ENCODE data around the gene SCML2.
"Not testable (repeated sequence)": the region's sequence is repeated elsewhere in the genome, so short reads cannot be mapped to it uniquely, and the experiment has no call there.

The SCML2 gene

DNA sequence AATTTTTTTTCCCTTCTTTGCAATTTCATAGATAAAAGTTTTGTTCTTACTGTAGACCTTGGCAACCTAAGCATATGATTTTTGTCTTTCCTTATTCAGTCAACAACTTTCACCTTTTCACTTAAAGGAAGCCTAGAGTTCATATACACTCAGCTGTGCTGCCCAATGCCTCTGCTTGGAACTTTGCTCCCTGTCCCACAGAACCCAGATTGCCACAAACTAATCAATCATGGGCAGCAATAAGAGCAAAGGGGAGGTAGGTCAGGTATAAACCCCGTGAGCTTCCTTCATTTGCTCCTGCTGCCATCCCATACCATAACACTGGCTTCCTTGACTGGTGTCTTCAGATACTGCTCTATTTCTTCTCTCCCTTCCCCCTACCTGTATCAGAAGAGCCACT lies 82.8 kb downstream of the SCML2 start:
- DNase-seq (ENCODE audit: low read depth): no peak

DNA sequence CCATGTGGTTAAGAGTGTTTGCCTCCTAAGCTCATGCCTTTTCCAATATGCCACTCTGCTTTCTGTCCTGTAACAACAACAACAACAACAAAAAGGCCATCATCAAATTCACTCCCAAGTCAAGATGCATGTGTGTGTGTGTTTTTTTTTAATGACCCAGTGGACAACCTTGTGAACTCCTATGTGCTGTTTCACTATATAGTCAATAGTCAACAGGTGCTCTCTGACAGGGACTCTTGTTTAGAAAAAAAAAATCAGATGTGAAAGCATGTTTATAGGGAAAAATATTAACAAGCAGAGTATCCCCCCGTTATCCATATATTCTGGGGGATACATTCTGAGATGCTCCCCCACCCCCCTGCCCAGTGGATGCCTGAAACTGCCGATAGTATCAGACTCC lies 83.2 kb downstream of the SCML2 start:
- no peak for DNase-seq (ENCODE audit: low read depth)

- no peak for DNase-seq (ENCODE audit: low read depth)
Measured at GRCh38 chrX:18255059-18255458, 99.4 kb downstream of the SCML2 start.

GRCh38 chrX:18252644-18253359 lies 101.7 kb downstream of the SCML2 start:
- no peak for DNase-seq (ENCODE audit: low read depth)

- DNase-seq (ENCODE audit: low read depth): not testable (repeated sequence)
Measured at GRCh38 chrX:18229646-18230045, 124.8 kb downstream of the SCML2 start.

- DNase-seq (ENCODE audit: low read depth): no peak
Measured at GRCh38 chrX:18228069-18228468, 126.4 kb downstream of the SCML2 start.

DNA sequence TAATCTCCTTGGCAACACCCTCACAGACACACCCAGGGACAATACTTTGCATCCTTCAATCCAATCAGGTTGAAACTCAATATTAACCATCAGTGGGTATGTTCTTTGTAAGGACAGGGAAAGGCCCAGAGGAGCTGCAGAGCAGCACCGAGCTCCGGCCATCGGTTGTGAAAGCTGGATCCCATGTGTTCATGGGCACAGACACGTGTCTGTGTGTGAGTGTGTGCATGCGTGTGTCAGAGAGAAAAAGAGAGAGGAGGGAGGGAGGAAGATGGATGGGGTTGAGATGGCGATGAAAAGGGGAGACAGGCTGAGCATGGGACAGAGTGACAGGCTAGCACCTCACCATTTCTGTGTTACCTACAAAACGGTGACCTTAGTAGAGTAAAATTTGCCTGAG lies 127.0 kb downstream of the SCML2 start:
- no peak for DNase-seq (ENCODE audit: low read depth)

DNA sequence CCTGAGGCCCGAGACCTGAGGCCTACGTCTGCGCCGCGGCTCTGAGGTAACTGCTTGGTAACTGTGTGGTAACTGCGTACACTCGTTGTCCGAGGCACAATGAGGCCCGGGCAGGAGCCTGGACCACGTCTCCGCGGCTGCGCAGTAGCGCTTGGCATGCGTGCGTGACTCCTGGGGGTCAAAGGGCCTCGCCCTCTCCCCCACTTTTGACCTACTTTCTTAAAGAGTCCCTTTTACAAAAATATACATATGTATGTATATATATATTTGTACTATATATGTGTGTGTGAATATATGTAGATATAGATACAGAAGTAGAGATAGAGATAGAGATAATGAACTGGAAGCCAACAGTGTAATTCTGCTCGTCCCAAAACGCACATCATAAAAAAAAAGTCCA lies 133.7 kb downstream of the SCML2 start, which contains the start of gene BEND2:
TSS of gene BEND2 (minus strand) at position 101 of the 400 bp plus-strand sequence. CDS start 136 bp downstream, outside the sequence.
- DNase-seq (ENCODE audit: low read depth): no peak

DNA sequence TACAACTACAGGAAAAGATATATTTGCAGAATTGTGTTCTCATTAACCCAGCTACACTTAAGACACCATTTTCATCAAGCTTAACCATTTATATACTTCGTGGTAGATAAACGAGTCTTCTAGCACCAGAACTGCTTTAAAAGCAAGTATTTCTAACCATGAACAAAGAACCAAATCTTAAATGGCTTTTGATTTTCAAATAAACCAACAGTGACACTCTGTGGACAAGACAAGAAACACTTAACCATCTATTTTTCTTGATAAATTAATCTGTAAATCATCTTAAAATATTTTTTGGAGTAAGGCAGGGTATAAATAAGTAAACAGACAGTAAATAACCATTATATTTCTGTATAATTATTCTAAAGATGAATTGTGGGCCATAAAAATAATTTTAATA lies 144.0 kb downstream of the SCML2 start:
- DNase-seq (ENCODE audit: low read depth): no peak

DNA sequence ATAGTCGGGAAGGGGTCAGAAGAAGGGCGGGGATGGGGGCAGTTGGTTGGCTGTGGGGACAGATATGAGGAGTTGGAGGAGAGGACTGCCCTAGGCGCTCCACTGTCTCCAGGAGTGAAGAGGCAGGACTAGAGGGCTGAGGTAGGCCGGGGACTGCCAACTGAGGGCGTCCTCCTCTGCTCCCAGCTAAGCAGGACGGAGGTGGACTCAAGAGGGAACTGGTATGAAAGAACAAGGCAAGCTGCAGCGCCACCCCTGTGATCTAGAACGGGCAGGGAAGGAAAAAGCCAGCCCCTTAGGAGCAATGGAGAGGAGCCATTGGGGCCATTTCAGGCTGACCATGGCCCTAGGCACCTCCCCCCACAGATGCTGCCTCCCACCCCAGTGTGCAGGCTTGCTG lies 147.8 kb downstream of the SCML2 start:
- DNase-seq (ENCODE audit: low read depth): no peak

GRCh38 chrX:18203631-18204030 lies 150.9 kb downstream of the SCML2 start:
- DNase-seq (ENCODE audit: low read depth): no peak

DNA sequence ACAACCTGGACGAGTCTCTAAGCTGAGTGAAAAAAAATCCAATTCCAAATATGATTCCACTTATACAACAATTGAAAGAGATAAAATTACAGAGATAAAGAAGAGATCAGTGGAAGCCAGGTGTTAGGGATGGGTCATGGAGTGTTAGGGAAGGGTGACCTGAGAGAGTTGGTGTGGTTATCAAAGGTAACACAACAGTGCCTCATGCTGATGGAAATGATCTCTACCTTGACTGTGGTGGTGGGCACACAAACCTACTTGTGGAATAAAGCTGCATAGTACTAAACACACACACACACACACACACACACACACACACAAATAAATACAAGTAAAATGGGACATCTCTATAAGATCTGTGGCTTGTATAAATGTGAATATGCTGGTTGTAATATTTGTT lies 159.8 kb downstream of the SCML2 start:
- no peak for DNase-seq (ENCODE audit: low read depth)

Data from GM04504 (cell line).